Measurements from ENCODE around the gene TMEM181. TPM values are rescaled to one million over a fixed set of nuclear protein-coding genes. Genes with fewer than 3 reads are reported as not detected.
"Not testable (repeated sequence)": the region's sequence is repeated elsewhere in the genome, so short reads cannot be mapped to it uniquely, and the experiment has no call there.

TMEM181 gene
- total RNA-seq, 1 experiment from 2014 or later: 12.5 TPM

DNA sequence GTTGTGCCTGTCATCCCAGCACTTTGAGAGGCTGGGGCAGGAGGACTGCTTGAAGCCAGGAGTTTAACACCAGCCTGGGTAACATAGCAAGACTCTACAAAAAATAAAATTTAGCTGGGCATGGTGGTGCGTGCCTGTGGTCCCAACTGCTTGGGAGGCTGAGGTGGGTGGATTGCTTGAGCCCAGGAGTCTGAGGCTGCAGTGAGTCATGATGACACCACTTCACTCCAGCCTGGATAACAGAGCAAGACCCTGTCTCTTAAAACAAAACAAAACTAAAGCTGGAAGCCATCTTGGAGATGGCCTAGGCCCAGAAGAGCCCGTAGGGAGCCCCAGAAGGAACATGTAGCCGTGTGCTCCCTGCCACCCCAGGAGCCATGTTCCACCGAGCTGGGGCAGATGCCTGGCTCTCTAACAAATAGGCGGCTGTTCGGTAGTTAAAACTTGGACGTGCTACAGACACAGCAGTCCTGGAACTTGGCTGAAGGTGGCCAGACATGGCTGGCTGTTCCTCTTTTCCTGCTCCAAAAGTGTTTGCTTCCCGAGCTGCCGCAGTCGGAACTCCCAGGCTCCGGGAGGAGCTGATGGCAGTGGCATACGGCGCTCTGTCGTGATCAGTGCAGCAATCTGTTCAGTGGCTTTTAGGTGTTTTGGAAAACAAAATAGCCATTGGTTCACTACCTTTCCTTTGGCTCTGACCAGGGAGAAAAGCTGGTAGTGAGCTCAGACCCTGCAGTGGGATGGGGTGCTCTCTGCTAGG lies 47.7 kb downstream of the TMEM181 start:
- no peak for DNase-seq (ENCODE audit: low read depth)
- in situ Hi-C loops (cut with HindIII; ENCODE audit: low pct_unique_long_range_greater_than_20kb, low sequenced_read_pairs): no loop called here

DNA sequence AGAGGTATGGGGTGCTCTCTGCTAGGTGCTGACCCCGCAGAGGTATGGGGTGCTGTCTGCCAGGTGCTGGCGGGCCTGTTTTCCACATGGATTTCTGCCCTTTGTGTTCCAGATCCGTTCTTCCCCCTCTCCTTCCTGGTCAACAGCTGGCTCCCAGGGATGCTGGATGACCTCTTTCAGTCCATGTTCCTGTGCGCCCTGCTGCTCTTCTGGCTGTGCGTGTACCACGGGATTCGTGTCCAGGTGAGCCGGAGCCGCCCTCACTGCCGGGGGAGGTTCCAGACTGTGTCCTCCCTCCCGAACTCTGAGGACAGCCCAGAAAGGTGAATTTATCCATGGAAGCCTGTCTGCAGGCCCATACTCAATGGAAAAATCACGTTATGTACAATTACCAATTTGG lies 48.3 kb downstream of the TMEM181 start:
- no peak for DNase-seq (ENCODE audit: low read depth)
- in situ Hi-C loops (cut with HindIII; ENCODE audit: low pct_unique_long_range_greater_than_20kb, low sequenced_read_pairs): no loop called here

DNA sequence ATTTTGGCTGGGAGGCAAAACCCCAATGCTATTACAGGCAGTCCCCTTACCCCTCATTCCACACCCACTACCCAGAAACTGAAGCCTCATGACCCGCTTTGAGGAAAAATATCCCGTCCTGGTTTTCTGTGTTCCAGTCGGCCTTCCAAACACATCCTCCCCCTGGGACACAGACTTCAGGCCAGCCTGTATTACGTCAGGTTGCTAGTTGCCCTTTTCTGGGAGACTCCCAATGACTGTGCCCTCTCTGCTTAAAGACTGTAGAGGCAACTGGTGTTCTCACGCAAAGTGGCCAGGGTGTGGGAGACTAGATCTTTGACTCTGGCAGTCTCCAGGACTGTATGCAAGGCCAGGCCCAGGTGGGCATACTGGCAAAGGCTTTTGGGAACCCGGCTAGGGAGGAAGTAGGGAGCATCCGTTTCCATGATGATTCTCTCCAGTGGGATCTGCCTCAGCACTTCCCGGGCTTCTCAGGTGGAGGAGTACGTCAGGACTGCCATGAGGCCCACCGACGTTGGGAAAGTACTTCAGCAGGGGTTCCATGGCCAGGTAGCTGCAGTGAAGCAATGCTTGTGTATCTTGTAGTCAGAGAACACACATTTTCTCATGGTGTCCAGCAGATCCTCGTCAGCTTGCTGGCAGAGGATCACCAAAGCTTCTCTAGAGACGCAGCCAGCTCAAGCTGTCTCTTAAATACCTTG lies 49.7 kb downstream of the TMEM181 start:
- no peak for DNase-seq (ENCODE audit: low read depth)
- in situ Hi-C loops (cut with HindIII; ENCODE audit: low pct_unique_long_range_greater_than_20kb, low sequenced_read_pairs): no loop called here

DNA sequence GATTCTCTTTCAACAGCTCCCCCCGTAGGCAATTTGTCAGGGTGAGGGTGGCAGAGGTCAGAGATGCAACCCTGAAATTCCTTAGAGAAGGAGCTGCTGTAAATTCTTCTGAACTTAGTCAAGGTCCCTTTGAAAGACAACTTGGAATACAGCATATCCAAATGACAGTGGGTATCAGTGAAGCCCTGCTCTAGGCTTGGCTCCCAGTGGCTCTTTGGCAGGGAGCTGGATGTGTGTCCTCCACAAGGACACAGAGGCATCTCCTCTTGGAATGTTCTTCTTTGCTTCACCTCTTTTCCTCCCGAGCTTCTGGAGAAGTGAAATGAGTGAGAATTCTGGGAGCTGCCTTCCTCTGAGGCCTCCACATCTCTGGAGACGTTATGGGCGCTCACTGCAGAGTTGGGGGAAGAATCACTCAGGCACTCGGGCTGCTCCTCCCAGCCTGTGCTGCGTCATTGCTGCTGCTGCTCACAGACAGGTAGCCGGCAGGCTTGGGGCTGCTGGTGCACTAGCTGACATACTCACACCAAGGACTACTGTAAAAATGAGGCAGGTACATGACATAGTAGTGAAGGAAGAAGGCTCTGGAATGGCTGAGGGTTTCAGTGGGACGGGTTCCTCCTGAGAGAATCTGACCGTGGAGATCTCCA lies 50.6 kb downstream of the TMEM181 start:
- no peak for DNase-seq (ENCODE audit: low read depth)
- in situ Hi-C loops (cut with HindIII; ENCODE audit: low pct_unique_long_range_greater_than_20kb, low sequenced_read_pairs): no loop called here

DNA sequence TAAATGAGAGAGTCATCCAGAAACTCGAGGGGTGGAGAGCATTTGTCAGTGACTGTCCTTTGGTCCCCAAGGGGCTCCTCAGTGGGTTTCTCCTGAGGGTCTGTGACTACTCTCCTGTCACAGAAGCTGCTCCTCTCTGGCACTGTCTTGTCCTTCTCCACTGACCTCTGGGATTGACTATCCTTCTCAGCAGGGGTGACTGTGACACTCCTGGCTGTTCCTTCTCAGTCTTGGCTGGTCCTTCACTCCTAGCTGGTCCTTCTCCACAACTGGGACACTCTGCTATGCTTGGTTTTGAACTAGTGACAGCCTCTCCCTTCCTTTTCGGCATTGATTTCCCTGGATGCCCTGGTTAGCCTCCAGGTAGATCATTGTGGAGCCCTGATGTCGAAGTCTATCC lies 51.1 kb downstream of the TMEM181 start:
- in situ Hi-C loops (cut with HindIII; ENCODE audit: low pct_unique_long_range_greater_than_20kb, low sequenced_read_pairs): no loop called here
- no peak for DNase-seq (ENCODE audit: low read depth)

DNA sequence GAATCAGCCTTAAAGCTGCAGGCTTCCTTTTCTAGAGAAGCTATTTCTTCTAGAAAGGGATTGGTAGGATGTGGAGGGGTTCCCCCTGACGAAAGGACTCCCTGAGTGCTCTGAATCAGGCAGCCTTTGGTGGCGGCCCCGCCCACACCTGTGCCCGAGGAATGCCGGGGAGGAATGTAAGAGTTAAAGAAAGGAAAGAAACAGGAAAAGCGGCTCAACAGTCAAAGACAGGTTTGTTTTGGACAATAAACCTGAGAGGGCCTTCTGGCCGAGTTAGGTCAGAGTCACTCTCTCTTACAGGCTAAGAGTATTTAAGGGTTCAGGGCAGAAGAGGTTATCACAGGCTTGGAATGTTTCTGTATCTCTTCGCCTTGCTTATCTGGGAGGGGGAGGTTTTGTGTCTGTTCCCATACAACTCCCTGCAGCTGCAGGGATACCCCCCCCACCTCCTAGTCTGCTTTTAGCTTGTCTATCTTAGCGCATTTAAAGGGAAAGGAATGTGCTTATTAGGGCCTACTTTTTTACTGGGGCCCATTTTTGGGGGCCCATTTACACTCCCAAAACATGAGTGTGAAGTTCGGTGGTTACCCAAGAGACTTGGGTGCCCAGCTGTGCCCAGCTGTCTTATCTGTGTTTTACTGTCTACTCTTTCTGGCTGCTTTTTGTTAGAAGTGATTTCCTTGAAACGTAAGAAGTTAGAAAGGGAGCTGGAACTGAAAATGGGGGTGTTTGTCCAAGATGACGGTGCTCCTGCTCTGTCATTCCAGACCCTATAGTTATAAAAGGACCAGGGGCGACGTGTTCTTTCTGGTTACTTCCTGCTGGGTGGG lies 51.9 kb downstream of the TMEM181 start:
- in situ Hi-C loops (cut with HindIII; ENCODE audit: low pct_unique_long_range_greater_than_20kb, low sequenced_read_pairs): no loop called here
- no peak for DNase-seq (ENCODE audit: low read depth)

DNA sequence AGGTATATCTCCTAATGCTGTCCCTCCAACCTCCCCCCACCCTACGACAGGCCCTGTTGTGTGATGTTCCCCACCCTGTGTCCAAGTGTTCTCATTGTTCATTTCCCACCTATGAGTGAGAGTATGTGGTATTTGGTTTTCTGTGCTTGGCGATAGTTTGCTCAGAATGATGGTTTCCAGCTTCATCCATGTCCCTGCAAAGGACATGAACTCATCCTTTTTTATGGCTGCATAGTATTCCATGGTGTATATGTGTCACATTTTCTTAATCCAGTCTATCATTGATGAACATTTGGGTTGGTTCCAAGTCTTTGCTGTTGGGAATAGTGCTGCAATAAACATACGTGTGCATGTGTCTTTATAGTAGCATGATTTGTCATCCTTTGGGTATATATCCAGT lies 54.7 kb downstream of the TMEM181 start:
- in situ Hi-C loops (cut with HindIII; ENCODE audit: low pct_unique_long_range_greater_than_20kb, low sequenced_read_pairs): not testable (repeated sequence)

DNA sequence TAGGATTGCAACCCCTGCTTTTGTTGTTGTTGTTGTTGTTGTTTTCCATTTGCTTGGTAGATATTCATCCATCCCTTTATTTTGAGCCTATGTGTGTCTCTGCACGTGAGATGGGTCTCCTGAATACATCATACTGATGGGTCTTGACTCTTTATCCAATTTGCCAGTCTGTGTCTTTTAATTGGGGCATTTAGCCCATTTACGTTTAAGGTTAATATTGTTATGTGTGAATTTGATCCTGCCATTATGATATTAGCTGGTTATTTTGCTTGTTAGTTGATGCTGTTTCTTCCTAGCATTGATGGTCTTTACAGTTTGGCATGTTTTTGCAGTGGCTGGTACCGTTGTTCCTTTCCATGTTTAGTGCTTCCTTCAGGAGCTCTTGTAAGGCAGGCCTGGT lies 58.4 kb downstream of the TMEM181 start:
- DNase-seq (ENCODE audit: low read depth); in situ Hi-C loops (cut with HindIII; ENCODE audit: low pct_unique_long_range_greater_than_20kb, low sequenced_read_pairs): not testable (repeated sequence)

More for the DNA sequence above, 54.7 kb downstream of the TMEM181 start:
- not testable (repeated sequence) for DNase-seq (ENCODE audit: low read depth)

DNA sequence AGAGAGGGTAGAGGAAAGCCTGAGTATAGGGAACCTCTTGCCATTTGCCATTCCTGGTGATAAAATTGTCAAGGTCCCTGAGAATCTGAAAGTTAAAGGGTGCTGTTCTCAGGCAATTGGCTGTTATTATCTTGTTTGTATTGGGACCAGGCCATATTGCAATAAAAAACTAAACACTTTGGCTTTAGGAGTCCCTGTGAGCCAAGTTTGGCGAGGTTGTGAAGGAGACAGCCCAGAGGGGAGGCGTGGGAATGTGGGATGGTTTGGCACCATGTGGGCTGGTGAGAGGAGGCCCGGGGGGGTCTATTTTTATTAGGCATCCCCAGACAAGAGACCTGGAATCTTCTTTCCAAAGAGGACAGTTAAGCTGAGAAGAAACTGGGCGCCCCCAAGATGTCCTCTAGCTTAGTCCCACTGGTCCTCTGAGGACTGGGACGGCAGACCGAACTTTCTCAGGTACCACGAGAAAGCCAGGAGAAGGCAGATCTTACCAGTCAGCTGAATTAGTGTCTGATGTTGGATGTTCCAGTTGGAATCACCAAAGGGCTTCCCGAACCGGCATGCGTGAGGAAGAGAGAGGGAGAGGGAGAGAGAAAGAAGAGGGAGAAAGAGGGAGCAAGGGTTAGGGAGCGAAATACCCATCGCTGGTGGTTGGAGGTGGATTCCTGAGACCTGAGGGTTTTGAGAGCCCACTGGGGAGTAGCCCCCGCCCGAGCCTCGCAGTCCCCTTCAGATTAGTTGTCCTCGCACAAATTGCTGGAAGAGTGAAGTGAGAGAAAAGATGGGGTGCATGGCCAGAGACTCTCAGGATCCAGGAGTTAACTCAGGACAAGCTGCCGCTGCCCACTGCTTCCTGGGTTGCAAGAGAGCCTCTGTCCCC lies 60.3 kb downstream of the TMEM181 start:
- in situ Hi-C loops (cut with HindIII; ENCODE audit: low pct_unique_long_range_greater_than_20kb, low sequenced_read_pairs): no loop called here
- DNase-seq (ENCODE audit: low read depth): no peak

DNA sequence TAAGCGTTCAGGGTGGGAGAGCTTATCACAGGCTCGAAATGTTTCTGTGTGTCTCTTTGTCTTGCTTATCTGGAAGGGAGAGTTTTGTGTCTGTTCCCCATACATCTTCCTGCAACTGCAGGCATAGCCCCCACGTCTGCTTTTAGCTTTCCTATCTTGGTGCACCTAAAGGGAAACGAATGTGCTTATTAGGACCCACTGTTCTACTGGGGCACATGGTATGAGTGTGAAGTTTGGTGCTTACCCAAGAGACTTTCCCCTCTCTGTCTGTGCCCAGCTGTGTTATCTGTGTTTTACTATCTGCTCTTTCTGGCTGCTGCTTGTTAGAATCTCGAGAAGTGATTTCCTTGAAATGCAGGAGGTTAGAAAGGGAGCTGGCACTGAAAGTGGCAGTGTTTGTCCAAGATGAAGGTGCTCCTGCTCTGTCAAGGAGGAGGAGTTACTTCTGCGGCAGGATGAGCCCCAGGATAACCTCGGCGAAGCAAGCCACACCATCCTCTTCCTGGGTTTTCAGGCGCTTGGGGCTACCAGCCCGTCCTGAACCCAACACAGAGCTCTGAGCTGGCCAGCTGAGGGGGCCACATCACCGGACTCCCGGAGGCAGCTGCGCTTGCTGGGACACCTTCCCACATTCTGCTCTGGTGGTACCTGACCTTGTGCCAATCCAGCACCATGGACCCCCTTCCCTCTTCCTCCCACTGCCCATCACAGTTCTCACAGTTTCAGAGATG lies 61.2 kb downstream of the TMEM181 start:
- no peak for DNase-seq (ENCODE audit: low read depth)
- in situ Hi-C loops (cut with HindIII; ENCODE audit: low pct_unique_long_range_greater_than_20kb, low sequenced_read_pairs): no loop called here

DNA sequence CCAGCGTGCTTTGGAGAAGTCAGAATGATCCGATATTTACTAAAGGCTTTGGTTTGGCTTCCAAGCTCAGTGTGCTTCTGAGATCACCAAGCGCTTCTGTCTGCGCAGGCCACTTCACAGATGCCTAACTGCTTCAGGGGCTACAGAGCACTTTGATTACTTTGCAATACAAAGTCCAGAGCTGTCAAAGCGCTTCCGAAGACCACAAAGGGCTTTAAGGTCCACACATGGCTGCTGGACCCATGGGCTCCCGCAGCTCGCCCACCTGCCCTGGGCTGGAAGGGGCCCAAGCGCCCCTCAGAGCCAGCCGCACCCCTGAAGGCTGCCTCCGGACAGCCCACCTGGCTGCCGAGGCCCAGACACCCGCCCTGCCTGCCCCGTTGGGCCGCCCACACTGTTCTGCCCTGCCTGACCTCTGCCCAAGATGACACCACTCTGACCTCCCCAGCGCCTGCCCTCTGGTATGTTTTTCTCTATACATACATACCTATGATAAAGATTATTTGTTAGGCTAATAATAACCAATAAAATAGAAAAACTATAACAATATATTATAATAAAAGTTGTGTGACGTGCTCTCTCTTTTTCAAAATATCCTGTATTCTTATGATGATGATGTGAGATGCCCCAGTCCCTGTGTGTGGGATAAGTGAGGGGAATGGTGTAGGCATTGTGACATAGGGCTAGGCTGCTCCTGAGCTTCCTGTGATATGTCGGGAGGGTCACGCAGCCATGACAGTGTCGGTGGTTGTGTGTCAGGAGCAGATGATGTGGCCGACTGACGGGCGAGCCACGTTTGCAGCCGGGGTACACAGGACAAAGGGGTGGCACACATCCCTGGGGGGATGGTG lies 62.0 kb downstream of the TMEM181 start:
- in situ Hi-C loops (cut with HindIII; ENCODE audit: low pct_unique_long_range_greater_than_20kb, low sequenced_read_pairs): no loop called here
- DNase-seq (ENCODE audit: low read depth): no peak

DNA sequence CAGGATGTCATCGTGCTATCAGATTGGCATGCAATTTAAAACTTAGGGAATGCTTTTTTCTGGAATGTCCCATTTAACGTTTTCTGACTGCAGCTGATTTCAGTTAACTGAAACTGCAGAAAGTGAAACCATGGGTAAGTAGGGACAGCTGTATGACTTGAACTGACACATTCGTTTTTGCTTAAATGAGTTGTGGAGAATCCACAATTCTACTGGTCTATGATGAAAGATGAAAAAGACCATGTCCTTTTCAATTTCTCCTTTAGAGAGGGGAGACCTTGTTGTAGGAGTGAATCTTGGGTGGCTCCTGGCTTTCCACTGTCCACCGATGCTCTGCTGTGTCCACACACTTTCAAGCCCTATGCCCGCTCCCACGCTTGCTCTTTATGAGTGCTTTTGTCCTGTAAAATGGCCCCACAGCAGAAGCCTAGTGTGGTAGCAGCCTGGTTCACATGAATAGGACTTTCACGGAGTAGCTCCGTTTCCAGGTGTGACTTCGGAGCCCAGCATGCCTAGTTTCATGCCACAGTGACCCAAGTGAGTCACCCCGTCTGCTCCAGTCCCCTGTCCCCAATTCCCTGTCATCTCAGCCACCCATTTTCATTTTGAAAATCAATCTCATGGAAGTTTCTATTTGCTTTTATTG lies 62.8 kb downstream of the TMEM181 start:
- no peak for DNase-seq (ENCODE audit: low read depth)
- in situ Hi-C loops (cut with HindIII; ENCODE audit: low pct_unique_long_range_greater_than_20kb, low sequenced_read_pairs): no loop called here

DNA sequence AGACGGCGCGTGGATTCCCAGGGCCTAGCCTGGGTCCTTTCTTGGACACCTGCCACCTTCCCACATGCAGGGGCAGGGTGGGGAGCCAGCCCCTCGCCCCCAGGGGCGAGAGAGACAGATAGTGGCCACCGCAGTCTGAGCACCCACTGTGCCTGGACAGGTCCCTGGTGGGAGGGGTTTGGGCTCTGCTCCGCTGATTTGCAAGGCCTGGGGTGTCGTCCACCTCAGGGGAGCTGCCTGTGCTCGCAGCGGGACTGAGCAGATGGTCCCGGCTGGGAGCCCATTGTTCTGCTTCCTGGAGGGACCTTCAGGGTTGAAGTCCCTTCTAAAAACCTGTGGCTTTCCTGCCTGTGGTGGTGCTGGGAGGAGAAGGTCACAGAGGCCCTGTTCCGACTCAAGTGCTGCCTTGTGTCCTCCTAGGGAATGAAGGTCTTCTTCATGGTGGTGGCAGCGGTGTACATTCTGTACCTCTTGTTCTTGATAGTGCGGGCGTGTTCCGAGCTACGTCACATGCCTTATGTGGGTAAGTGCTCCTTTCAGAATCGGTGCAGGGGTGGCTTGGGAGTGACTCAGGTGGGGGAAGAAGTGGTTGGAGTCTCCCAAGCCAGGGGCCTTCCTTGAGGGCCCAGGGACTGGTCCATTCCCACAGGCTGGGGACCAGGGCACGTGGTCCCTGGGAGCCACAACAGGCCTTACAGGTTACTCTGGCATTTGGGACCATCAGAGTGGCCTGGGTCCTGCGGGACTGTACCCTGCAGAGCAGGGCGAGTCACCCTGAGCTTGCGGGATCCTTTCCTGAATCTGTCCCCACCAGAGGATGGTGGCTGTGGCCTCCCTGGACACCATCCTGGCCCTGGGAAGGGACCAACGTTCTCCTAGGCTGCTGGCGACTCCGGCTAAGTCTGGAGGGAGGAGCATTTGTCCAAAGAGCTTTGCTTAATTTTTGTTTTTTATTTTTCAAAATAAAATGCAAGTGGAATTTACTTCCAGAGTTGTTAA lies 65.1 kb downstream of the TMEM181 start:
- in situ Hi-C loops (cut with HindIII; ENCODE audit: low pct_unique_long_range_greater_than_20kb, low sequenced_read_pairs): no loop called here
- DNase-seq (ENCODE audit: low read depth): no peak

DNA sequence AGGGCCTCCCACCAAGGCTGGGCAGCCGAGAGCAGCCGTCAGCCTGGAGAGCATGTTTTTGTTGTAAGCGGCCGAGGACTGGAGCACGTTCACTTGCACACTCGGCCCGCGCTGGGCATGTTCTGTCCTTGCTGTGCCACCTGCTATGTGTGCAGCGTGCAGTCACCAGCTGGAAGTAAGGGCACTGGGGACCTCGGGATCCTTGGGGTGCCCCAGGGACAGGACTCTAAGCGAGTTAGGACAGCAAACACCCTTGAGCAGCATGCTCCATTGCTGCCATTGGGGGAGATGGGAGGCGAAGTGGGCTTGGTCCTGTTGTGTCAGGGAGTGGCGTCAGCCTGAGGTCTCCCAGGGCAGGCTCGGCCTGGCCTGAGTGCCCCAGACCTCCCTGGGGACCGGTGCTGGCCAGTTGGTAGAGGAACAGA lies 66.0 kb downstream of the TMEM181 start:
- DNase-seq (ENCODE audit: low read depth): no peak
- in situ Hi-C loops (cut with HindIII; ENCODE audit: low pct_unique_long_range_greater_than_20kb, low sequenced_read_pairs): no loop called here

Data from Caki2 (cell line).